IMR-90 (cell line): ENCODE results near the gene LRRC36. TPM values are rescaled to one million over a fixed set of nuclear protein-coding genes. Genes with fewer than 3 reads are reported as not detected.
"Not testable (repeated sequence)": the region's sequence is repeated elsewhere in the genome, so short reads cannot be mapped to it uniquely, and the experiment has no call there.

Experiments
- ATAC-seq: fragments of 200-7000 bp; cut with Tn5 transposase; 2 replicates; pipeline ENCODE4 v1.9.1; 2020; ENCODE audit warnings: low read depth, mild to moderate bottlenecking, moderate library complexity
- BruUV-seq: library from RNA; stranded (reverse); fragments of 400-500 nt; replicated peaks from 2 replicates; lab custom pipeline; 2021; lab: Mats Ljungman, UMichigan
- CTCF ChIA-PET: fragments of 300-600 bp; formaldehyde crosslinking; extraction: SDS; loops from one replicate; lab custom pipeline; 2021; ENCODE audit warnings: antibody characterized with exemption; lab: Yijun Ruan, JAX
- POLR2A ChIA-PET: fragments of 300-600 bp; sonication (Branson Sonifier 250); formaldehyde crosslinking; loops from one replicate; lab custom pipeline; 2022; ENCODE audit warnings: antibody characterized with exemption; ENCODE audit not compliant: unreplicated experiment; lab: Charles Lee
- DNase-seq: peaks from one replicate; pipeline ENCODE4 v3.0.0; 2013
- H2AFZ ChIP-seq: replicated peaks from 2 replicates; pipeline ENCODE3; 2013; ENCODE audit warnings: low read length, mild to moderate bottlenecking; ENCODE audit not compliant: poor library complexity
- H2AK5ac ChIP-seq: 2 replicates; pipeline ENCODE4 v1.6.1; 2013; ENCODE audit warnings: low read depth, low read length, inconsistent platforms
- H2AK9ac ChIP-seq: replicated peaks from 2 replicates; pipeline ENCODE3; 2013; ENCODE audit warnings: mild to moderate bottlenecking, low read depth, low read length, moderate library complexity; ENCODE audit not compliant: poor library complexity
- H2BK120ac ChIP-seq: 2 replicates; pipeline ENCODE4 v1.6.1; 2013; ENCODE audit warnings: low read depth, low read length, inconsistent platforms
- H2BK15ac ChIP-seq: 3 replicates; pipeline ENCODE4 v1.6.1; 2013; ENCODE audit warnings: low read depth, low read length, inconsistent platforms
- H2BK20ac ChIP-seq: 2 replicates; pipeline ENCODE4 v1.6.1; 2013; ENCODE audit warnings: low read depth, mild to moderate bottlenecking, inconsistent platforms, low read length, moderate library complexity
- H2BK5ac ChIP-seq: 2 replicates; pipeline ENCODE4 v1.6.1; 2013; ENCODE audit warnings: mild to moderate bottlenecking, low read depth, low read length, inconsistent platforms; ENCODE audit not compliant: poor library complexity, severe bottlenecking
- H3K14ac ChIP-seq: replicated peaks from 2 replicates; pipeline ENCODE4 v1.6.1; 2013; ENCODE audit warnings: low read depth, low read length, inconsistent platforms
- H3K18ac ChIP-seq: 2 replicates; pipeline ENCODE4 v1.6.1; 2013; ENCODE audit warnings: low read depth, low read length, control low read depth
- H3K23ac ChIP-seq: 2 replicates; pipeline ENCODE4 v1.6.1; 2013; ENCODE audit warnings: low read depth, low read length, inconsistent platforms
- H3K27ac ChIP-seq: 2 replicates; pipeline ENCODE4 v1.5.1; 2013; ENCODE audit warnings: mild to moderate bottlenecking, control low read depth, low read length; ENCODE audit not compliant: insufficient read depth
- H3K27me3 ChIP-seq: 2 replicates; pipeline ENCODE4 v1.6.1; 2013; ENCODE audit warnings: low read length; ENCODE audit not compliant: control insufficient read depth, insufficient read depth
- H3K36me3 ChIP-seq: 2 replicates; pipeline ENCODE4 v1.6.1; 2013; ENCODE audit warnings: low read length, mixed read lengths; ENCODE audit not compliant: control insufficient read depth, insufficient read depth
- H3K4ac ChIP-seq: 2 replicates; pipeline ENCODE4 v1.6.1; 2013; ENCODE audit warnings: low read depth, low read length, inconsistent platforms
- H3K4me1 ChIP-seq: 2 replicates; pipeline ENCODE4 v1.6.1; 2013; ENCODE audit warnings: low read length, mixed read lengths; ENCODE audit not compliant: control insufficient read depth, insufficient read depth
- H3K4me2 ChIP-seq: 2 replicates; pipeline ENCODE4 v1.6.1; 2013; ENCODE audit warnings: low read depth, mild to moderate bottlenecking, control low read depth, low read length, moderate library complexity
- H3K4me3 ChIP-seq: 2 replicates; pipeline ENCODE4 v1.5.1; 2013; ENCODE audit warnings: low read depth, mild to moderate bottlenecking, control low read depth, low read length, moderate library complexity; ENCODE audit not compliant: insufficient read depth
- H3K56ac ChIP-seq: 2 replicates; pipeline ENCODE4 v1.6.1; 2013; ENCODE audit warnings: low read length, inconsistent platforms; ENCODE audit not compliant: insufficient read depth; ENCODE audit errors: extremely low read depth
- H3K79me1 ChIP-seq, 2 experiments: 2 replicates each; pipeline ENCODE4 v1.6.1; 2013; ENCODE audit warnings: low read length in 2 of 2, inconsistent platforms in 1 of 2, low read depth in 1 of 2
- H3K9ac ChIP-seq: 2 replicates; pipeline ENCODE4 v1.6.1; 2013; ENCODE audit warnings: low read depth, low read length, control low read depth
- H3K9me1 ChIP-seq: 2 replicates; pipeline ENCODE4 v1.6.1; 2013; ENCODE audit warnings: low read length, inconsistent platforms; ENCODE audit not compliant: insufficient read depth
- H3K9me3 ChIP-seq: 2 replicates; pipeline ENCODE4 v1.6.1; 2013; ENCODE audit warnings: low read length; ENCODE audit not compliant: control insufficient read depth, insufficient read depth
- H4K20me1 ChIP-seq: 2 replicates; pipeline ENCODE4 v1.6.1; 2013; ENCODE audit warnings: low read length, inconsistent platforms; ENCODE audit not compliant: insufficient read depth
- H4K5ac ChIP-seq: 2 replicates; pipeline ENCODE4 v1.6.1; 2013; ENCODE audit warnings: mild to moderate bottlenecking, low read depth, low read length, control low read depth
- H4K8ac ChIP-seq, 2 experiments: 2 replicates each; pipeline ENCODE4 v1.6.1; 2013; ENCODE audit warnings: low read depth in 2 of 2, low read length in 2 of 2, control low read depth in 1 of 2, inconsistent platforms in 1 of 2
- H4K91ac ChIP-seq: 2 replicates; pipeline ENCODE4 v1.6.1; 2013; ENCODE audit warnings: low read depth, low read length, inconsistent platforms; ENCODE audit not compliant: insufficient read depth
- BHLHE40 ChIP-seq: fragments of 150-350 bp; IDR thresholded peaks from 2 replicates; pipeline ENCODE4 v1.6.1; 2016; ENCODE audit warnings: mild to moderate bottlenecking, low read depth, low read length
- ELK1 ChIP-seq: fragments of 150-350 bp; IDR thresholded peaks from 2 replicates; pipeline ENCODE4 v1.6.1; 2016; ENCODE audit warnings: low read depth, mild to moderate bottlenecking, low read length, moderate library complexity, borderline replicate concordance
- MXI1 ChIP-seq: IDR thresholded peaks from 2 replicates; pipeline ENCODE4 v1.6.1; 2012; ENCODE audit warnings: low read depth, mild to moderate bottlenecking, low read length, moderate library complexity, borderline replicate concordance
- SMC3 ChIP-seq: fragments of 150-350 bp; IDR thresholded peaks from 2 replicates; pipeline ENCODE4 v1.6.1; 2016; ENCODE audit warnings: low read depth, mild to moderate bottlenecking, antibody characterized with exemption, low read length, moderate library complexity
- USF2 ChIP-seq: fragments of 150-350 bp; IDR thresholded peaks from 2 replicates; pipeline ENCODE4 v1.6.1; 2017; ENCODE audit warnings: mild to moderate bottlenecking, antibody characterized with exemption, low read length, low read depth
- WGBS, 2 experiments: methylation state at CpG; one replicate each; pipeline versions ENCODE4 v1.1.5 to v1.1.7; 2013; ENCODE audit warnings: missing lambda C conversion rate in 2 of 2; ENCODE audit not compliant: insufficient read length in 1 of 2; ENCODE audit errors: extremely low coverage in 2 of 2; 5-methylcytosine and 5-hydroxymethylcytosine counted together
- dilution Hi-C: fragments of 300-500 bp; cut with HindIII; formaldehyde crosslinking; loops from one replicate; pipeline ENCODE4 v1.14.3; 2018; ENCODE audit warnings: low sequenced_read_pairs; ENCODE audit not compliant: unreplicated experiment
- in situ Hi-C: fragments of 300-500 bp; cut with MboI; formaldehyde crosslinking; loops from 3 replicates; pipeline ENCODE4 v1.14.3; 2019; ENCODE audit warnings: low sequenced_read_pairs, inconsistent platforms, mixed read lengths
- intact Hi-C: fragments of 100-400 bp; cut with micrococcal nuclease; formaldehyde crosslinking; loops from 2 replicates; pipeline ENCODE4 v1.10.0; 2022
- polyA plus RNA-seq, 3 experiments: library from polyadenylated mRNA; depleted of rRNA; stranded (reverse); fragments of >200 nt; gene quantifications; 2 replicates each; pipeline ENCODE4 v1.2.3, GENCODE V29; 2012; ENCODE audit warnings: low replicate concordance in 1 of 3
- total RNA-seq: library from RNA; depleted of rRNA; stranded (reverse); fragments of >200 nt; gene quantifications from 2 replicates; pipeline ENCODE4 v1.2.3, GENCODE V29; 2012

Gene LRRC36
- total and polyA plus RNA-seq, 2 of the 4 experiments (the other 2 are of a cell fraction), result 0.18 to 0.29 TPM

GRCh38 chr16:67357561-67357960 lies 30.9 kb downstream of the LRRC36 start:
- BruUV-seq, result no TSS peak
- in situ Hi-C loops, result no loop called here
- intact Hi-C loops, result no loop called here
- Histone ChIP-seq H3K23ac (no peak overlapping the region), H3K27ac (no peak overlapping the region), H3K4me1 (no peaks in the 10 kb centered on the region), H3K4me2 (no peak overlapping the region), H2AK9ac (no peak overlapping the region), H3K56ac (no peak overlapping the region), H2AK5ac (no peak overlapping the region), H3K9me1 (no peaks in the 10 kb centered on the region), H2AFZ (no peak overlapping the region), H3K4me3 (no peak overlapping the region), H3K27me3 (peaks cover 31% of the 10 kb centered on the region), H3K79me1 (no peaks in the 10 kb centered on the region), H2BK20ac (no peak overlapping the region), H2BK5ac (no peak overlapping the region), H3K14ac (0 out of 2 replicates have a peak overlapping the region, but pooled peaks have one; percentile 30), H3K18ac (no peak overlapping the region), H3K9ac (no peak overlapping the region), H2BK15ac (no peak overlapping the region), H3K4ac (no peak overlapping the region), H3K36me3 (no peaks in the 10 kb centered on the region), H3K9me3 (no peaks in the 10 kb centered on the region), H4K91ac (no peak overlapping the region), H2BK120ac (no peak overlapping the region), H4K8ac (no peak overlapping the region), H4K5ac (no peak overlapping the region), H4K20me1 (no peaks in the 10 kb centered on the region)
- no peak for DNase-seq
- dilution Hi-C loops, result no loop called here
- CTCF ChIA-PET, result no interaction called here
- ATAC-seq, result no peak
- POLR2A ChIA-PET, result no interaction called here
- no peak for TF ChIP-seq BHLHE40
- TF ChIP-seq MXI1, result no peak
- TF ChIP-seq USF2, result no peak
- TF ChIP-seq ELK1, result no peak
- TF ChIP-seq SMC3, result no peak
- WGBS, 2 experiments, result 42% methylated on average over 2 of the region's 4 CpGs; no CpG with 5 or more reads in 1 of the 2 experiments

- H2AK5ac ChIP-seq, result not testable (repeated sequence)
Observed at GRCh38 chr16:67359540-67360269, 33.1 kb downstream of the LRRC36 start.

More at GRCh38 chr16:67359540-67360269, 33.1 kb downstream of the LRRC36 start:
- H4K8ac ChIP-seq, H3K4me3 ChIP-seq, H3K79me1 ChIP-seq, H3K9me1 ChIP-seq, H2AFZ ChIP-seq, H3K9me3 ChIP-seq, BruUV-seq, dilution Hi-C loops, H3K14ac ChIP-seq, H3K36me3 ChIP-seq, DNase-seq, H3K9ac ChIP-seq, H3K4ac ChIP-seq, H3K23ac ChIP-seq, POLR2A ChIA-PET, H4K91ac ChIP-seq, CTCF ChIA-PET, H3K18ac ChIP-seq, H3K4me1 ChIP-seq, H2BK5ac ChIP-seq, H4K20me1 ChIP-seq, H2AK9ac ChIP-seq, H2BK15ac ChIP-seq, H2BK20ac ChIP-seq, in situ Hi-C loops, intact Hi-C loops, H4K5ac ChIP-seq, H3K27ac ChIP-seq, H3K56ac ChIP-seq, ATAC-seq, H2BK120ac ChIP-seq, H3K4me2 ChIP-seq: not testable (repeated sequence)
- peaks cover 39% of the 10 kb centered on the region for H3K27me3 ChIP-seq
- WGBS, 2 experiments, result 100% methylated on average over 3 of the region's 8 CpGs; no CpG with 5 or more reads in 1 of the 2 experiments
